GM12878 (cell line): Measurements from ENCODE around the gene DMKN.
"Not testable (repeated sequence)": the region's sequence is repeated elsewhere in the genome, so short reads cannot be mapped to it uniquely, and the experiment has no call there.

ENCODE experiments used
- ATF2 ChIP-seq: IDR thresholded peaks from 2 replicates; pipeline ENCODE4 v1.6.1; 2012; ENCODE audit warnings: low read length, inconsistent platforms
- BCLAF1 ChIP-seq: fragments of 450-650 bp; IDR thresholded peaks from 2 replicates; pipeline ENCODE4 v1.6.1; 2017; ENCODE audit warnings: antibody characterized with exemption, mild to moderate bottlenecking, moderate library complexity
- CREB1 ChIP-seq: IDR thresholded peaks from 2 replicates; pipeline ENCODE4 v1.6.1; 2012; ENCODE audit warnings: low read depth, mild to moderate bottlenecking, inconsistent platforms
- CTCF ChIP-seq, 3 experiments: IDR thresholded peaks in 2 of 3; conservative IDR thresholded peaks in 1 of 3; 2 replicates each; pipeline ENCODE4 v1.5.1; 2011; ENCODE audit warnings: low read depth in 3 of 3, low read length in 3 of 3, mild to moderate bottlenecking in 3 of 3, control low read depth in 2 of 3, moderate library complexity in 2 of 3, inconsistent platforms in 1 of 3, mixed read lengths in 1 of 3; ENCODE audit not compliant: control insufficient read depth in 2 of 3, insufficient read depth in 1 of 3; ENCODE audit errors: extremely low read depth in 1 of 3
- CUX1 ChIP-seq: IDR thresholded peaks from 2 replicates; pipeline ENCODE4 v1.6.1; 2012; ENCODE audit warnings: improper control_type of control experiment, low read depth, low read length; ENCODE audit not compliant: insufficient replicate concordance
- EZH2 ChIP-seq: IDR thresholded peaks from 2 replicates; pipeline ENCODE4 v1.6.1; 2012; ENCODE audit warnings: low read depth, mild to moderate bottlenecking, control low read depth, inconsistent platforms, low read length, borderline replicate concordance; ENCODE audit not compliant: control insufficient read depth
- MAX ChIP-seq: IDR thresholded peaks from 2 replicates; pipeline ENCODE4 v1.6.1; 2012; ENCODE audit warnings: low read depth, low read length, improper control_type of control experiment
- POLR2A ChIP-seq: IDR thresholded peaks from 2 replicates; pipeline ENCODE4 v1.6.1; 2011; ENCODE audit warnings: low read depth, mild to moderate bottlenecking, low read length
- POLR2AphosphoS2 ChIP-seq: IDR thresholded peaks from 2 replicates; pipeline ENCODE4 v1.6.1; 2011; ENCODE audit warnings: low read depth, mild to moderate bottlenecking, low read length, improper control_type of control experiment, moderate library complexity
- SREBF2 ChIP-seq: IDR thresholded peaks from 2 replicates; pipeline ENCODE4 v1.6.1; 2012; ENCODE audit warnings: mild to moderate bottlenecking, low read length
- YY1 ChIP-seq: IDR thresholded peaks from 2 replicates; pipeline ENCODE4 v1.6.1; 2011; ENCODE audit warnings: low read depth, mild to moderate bottlenecking, low read length
- ZNF274 ChIP-seq: IDR thresholded peaks from one replicate; pipeline ENCODE4 v1.8.0; 2011; ENCODE audit not compliant: insufficient read length, insufficient read depth
- ZNF384 ChIP-seq: IDR thresholded peaks from 2 replicates; pipeline ENCODE4 v1.6.1; 2012; ENCODE audit warnings: low read depth, mild to moderate bottlenecking, low read length, improper control_type of control experiment, borderline replicate concordance

- not testable (repeated sequence) for TF ChIP-seq ATF2; POLR2A; ZNF274; ZNF384; BCLAF1; CTCF (IDR thresholded peaks at IDR 0.05 in 2 of 3, conservative IDR thresholded peaks at IDR 0.05 in 1 of 3; ENCODE audit: control insufficient read depth in 2 of 3, extremely low read depth in 1 of 3, insufficient read depth in 1 of 3, low read depth in 3 of 3, low read length in 3 of 3); CREB1; MAX; CUX1; SREBF2; POLR2AphosphoS2; EZH2; YY1
Measured at GRCh38 chr19:35471075-35471474, 42.4 kb downstream of the DMKN start.
